GM18499 (cell line): Measurements from ENCODE around the gene AOX1.
"Not testable (repeated sequence)": the region's sequence is repeated elsewhere in the genome, so short reads cannot be mapped to it uniquely, and the experiment has no call there.

Source experiments
- ATAC-seq: cut with Tn5 transposase; IDR thresholded peaks from one replicate; pipeline ENCODE4 v1.9.1; 2021; ENCODE audit warnings: moderate number of reproducible peaks; ENCODE audit not compliant: insufficient read depth, unreplicated experiment

Gene AOX1

GRCh38 chr2:200600549-200601225, 14.9 kb downstream of the AOX1 start:
- no peak for ATAC-seq

GRCh38 chr2:200602584-200602983, 16.8 kb downstream of the AOX1 start:
- ATAC-seq = no peak

GRCh38 chr2:200603972-200604371, 18.2 kb downstream of the AOX1 start:
- no peak for ATAC-seq

- ATAC-seq = no peak
Measured at GRCh38 chr2:200604571-200605255, 18.9 kb downstream of the AOX1 start.

GRCh38 chr2:200608341-200609027, 22.7 kb downstream of the AOX1 start:
- no peak for ATAC-seq

GRCh38 chr2:200609028-200609614, 23.3 kb downstream of the AOX1 start:
- no peak for ATAC-seq

GRCh38 chr2:200610217-200610616, 24.4 kb downstream of the AOX1 start:
- not testable (repeated sequence) for ATAC-seq

- no peak for ATAC-seq
Measured at GRCh38 chr2:200613692-200614091, 27.9 kb downstream of the AOX1 start.

- no peak for ATAC-seq
Measured at GRCh38 chr2:200614249-200614648, 28.4 kb downstream of the AOX1 start.

- ATAC-seq = no peak
Measured at GRCh38 chr2:200615247-200615646, 29.4 kb downstream of the AOX1 start.

GRCh38 chr2:200616193-200616592, 30.4 kb downstream of the AOX1 start:
- ATAC-seq = no peak

GRCh38 chr2:200616656-200617055, 30.8 kb downstream of the AOX1 start:
- no peak for ATAC-seq

- no peak for ATAC-seq
Measured at GRCh38 chr2:200617156-200618053, 31.6 kb downstream of the AOX1 start.

GRCh38 chr2:200618054-200618419, 32.2 kb downstream of the AOX1 start:
- no peak for ATAC-seq

GRCh38 chr2:200618590-200619021, 32.8 kb downstream of the AOX1 start:
- no peak for ATAC-seq

GRCh38 chr2:200619279-200619678, 33.5 kb downstream of the AOX1 start:
- no peak for ATAC-seq

GRCh38 chr2:200620606-200621390, 35.0 kb downstream of the AOX1 start:
- ATAC-seq = no peak

GRCh38 chr2:200622106-200622505, 36.3 kb downstream of the AOX1 start:
- ATAC-seq = no peak

- no peak for ATAC-seq
Measured at GRCh38 chr2:200624026-200624425, 38.2 kb downstream of the AOX1 start.
